ENCODE results near the gene PRG2.
A peak's percentile ranks its signal among the peaks of the same experiment; 100 is the strongest.

PRG2 gene, protein sequence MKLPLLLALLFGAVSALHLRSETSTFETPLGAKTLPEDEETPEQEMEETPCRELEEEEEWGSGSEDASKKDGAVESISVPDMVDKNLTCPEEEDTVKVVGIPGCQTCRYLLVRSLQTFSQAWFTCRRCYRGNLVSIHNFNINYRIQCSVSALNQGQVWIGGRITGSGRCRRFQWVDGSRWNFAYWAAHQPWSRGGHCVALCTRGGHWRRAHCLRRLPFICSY

DNA sequence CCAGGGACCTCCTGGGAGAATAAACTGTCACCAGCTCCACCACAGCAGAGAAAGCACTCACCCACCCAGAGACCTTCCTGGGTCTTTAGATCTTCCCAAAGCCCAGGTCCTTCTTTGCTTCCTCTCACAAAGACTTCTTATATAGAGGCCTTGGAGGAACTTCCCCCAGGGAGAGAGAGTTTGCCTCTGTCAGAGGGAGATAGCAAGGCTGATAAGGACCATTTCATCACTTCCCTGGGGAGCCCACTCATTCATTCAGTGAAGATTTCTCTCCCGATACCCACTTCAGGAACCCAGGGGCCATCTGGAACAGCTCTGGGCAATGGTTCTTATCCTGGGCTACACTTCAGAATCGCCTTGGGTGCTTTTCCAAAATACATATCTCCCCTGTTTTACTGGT lies at the start of gene PRG2:
TSS of gene PRG2 (minus strand) at position 116 of the 400 bp plus-strand sequence. CDS start 706 bp downstream, outside the sequence.
- H3K4me2 ChIP-seq: peak within 1 kb of the TSS in 5 of 11 experiments; percentile 12 to 50 (median 35); a peak in 7 of 22 replicates
- no peak within 1 kb of the TSS for H3K4me3 ChIP-seq
- H4K20me1 ChIP-seq: no peaks in the 10 kb centered on the region
- peaks cover 0 to 19% (median 10%) of the 10 kb centered on the region in 10 experiments; a peak in 12 of 20 replicates for H3K4me1 ChIP-seq
- no peaks in the 10 kb centered on the region for H3K9me3 ChIP-seq (replicated peaks in 1 of 11)
- H3K27me3 ChIP-seq: no peaks in the 10 kb centered on the region
- H3K36me3 ChIP-seq: peaks cover 0 to 8% (median 0%) of the 10 kb centered on the region in 11 experiments; a peak in 7 of 22 replicates
- H3K27ac ChIP-seq: no peak within 1 kb of the TSS
- no peak within 1 kb of the TSS for H3K9ac ChIP-seq
- TF ChIP-seq Cebpa-rat (IDR thresholded peaks at IDR 0.05): no peak

DNA sequence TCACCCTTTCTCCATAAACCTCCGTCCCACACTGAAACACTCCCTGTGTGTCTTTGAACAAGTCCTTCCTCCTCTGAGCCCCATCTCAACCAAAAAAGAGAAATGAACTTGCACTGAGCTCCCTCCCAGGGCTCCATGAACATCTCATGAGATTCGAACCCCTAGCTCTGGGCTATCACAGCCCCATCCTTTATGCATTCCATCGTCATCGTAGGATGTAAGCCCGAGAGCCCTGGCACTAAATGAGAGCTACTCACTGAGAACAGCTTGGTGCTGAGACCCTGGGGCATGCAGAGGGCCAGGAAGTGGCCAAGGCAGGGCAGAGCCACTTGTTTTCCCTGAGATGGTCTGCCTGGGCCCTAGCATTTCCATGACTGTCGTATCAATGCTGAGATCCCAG lies 49.3 kb upstream of the PRG2 start:
- TF ChIP-seq Cebpa-rat (IDR thresholded peaks at IDR 0.05): no peak

DNA sequence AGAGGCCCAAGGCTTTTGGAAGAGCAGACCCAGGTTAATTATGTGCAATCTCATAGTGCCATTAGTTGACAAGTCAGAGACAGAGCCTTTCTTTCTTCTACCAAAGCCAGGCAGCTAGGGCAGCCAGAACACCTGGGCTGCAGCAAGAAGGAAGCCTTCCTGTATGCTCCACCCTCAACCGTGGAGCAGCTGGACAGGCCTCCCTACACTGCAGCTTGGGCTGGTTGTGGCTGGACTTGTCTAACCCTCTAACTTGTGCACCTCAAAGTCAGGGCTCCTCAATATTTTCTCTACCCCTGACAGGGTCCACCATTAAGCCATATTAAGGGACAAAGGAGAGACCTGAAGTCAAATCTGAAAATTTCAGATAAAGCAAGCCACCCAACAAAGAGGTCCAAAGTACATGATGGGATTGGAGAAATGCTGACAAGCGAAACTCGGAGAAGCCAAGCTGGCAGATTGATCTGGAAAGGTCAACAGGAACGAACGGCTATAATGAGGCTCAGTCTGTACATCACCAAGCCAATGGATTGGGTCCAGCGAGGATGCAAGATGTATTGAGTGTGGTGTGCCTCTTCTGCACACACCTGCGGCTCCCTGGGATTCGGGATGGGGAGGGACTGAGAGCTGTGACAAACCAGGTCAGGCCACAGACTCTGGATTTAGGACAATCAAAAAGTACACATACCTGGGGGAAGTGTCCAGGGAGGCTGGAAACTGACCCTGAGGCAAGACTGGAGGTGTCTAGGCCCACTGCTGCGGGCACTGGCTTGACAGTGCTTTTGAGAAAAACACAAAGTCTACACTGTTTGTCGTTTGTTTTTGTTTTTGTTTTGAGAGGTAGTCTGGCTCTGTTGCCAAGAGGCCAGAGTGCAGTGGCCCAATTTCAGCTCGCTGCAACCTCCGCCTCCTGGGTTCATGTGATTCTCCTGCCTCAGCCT lies 48.2 kb upstream of the PRG2 start:
- H4K20me1 ChIP-seq: no peaks in the 10 kb centered on the region
- peaks cover 0 to 19% (median 13%) of the 10 kb centered on the region in 10 experiments; a peak in 10 of 20 replicates for H3K4me1 ChIP-seq
- no peak overlapping the region for H3K4me2 ChIP-seq
- no peaks in the 10 kb centered on the region for H3K36me3 ChIP-seq
- TF ChIP-seq Cebpa-rat (IDR thresholded peaks at IDR 0.05): no peak
- H3K9ac ChIP-seq: no peak overlapping the region
- no peak overlapping the region for H3K27ac ChIP-seq
- no peak overlapping the region for H3K4me3 ChIP-seq
- no peaks in the 10 kb centered on the region for H3K27me3 ChIP-seq
- H3K9me3 ChIP-seq (replicated peaks in 1 of 11): no peaks in the 10 kb centered on the region

More for the DNA sequence above, 49.3 kb upstream of the PRG2 start:
- Histone ChIP-seq H3K36me3 (no peaks in the 10 kb centered on the region), H3K4me3 (no peak overlapping the region), H3K4me1 (peaks cover 0 to 8% (median 2%) of the 10 kb centered on the region in 10 experiments; a peak in 9 of 20 replicates), H3K27me3 (no peaks in the 10 kb centered on the region), H3K9ac (no peak overlapping the region), H3K9me3 (replicated peaks in 1 of 11) (no peaks in the 10 kb centered on the region), H4K20me1 (no peaks in the 10 kb centered on the region), H3K4me2 (no peak overlapping the region), H3K27ac (no peak overlapping the region)

DNA sequence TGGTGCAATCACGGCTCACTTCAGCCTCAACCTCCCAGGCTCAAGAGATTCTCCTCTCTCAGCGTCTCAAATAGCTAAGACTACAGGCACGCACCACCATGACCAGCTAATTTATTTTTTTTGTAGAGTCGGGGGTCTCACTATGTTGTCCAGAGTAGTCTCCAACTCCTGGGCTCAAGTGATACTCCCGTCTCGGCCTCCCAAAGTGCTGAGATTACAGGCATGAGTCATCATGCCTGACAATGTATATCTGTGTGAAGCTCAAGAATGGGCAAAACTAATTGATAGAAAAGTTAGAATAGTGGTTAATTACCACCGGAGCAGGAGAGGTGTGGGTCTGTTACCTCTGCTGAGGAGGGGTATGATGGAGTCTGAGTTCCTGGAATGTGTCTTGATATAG lies 45.6 kb upstream of the PRG2 start:
- H3K9me3 ChIP-seq (replicated peaks in 1 of 11): no peaks in the 10 kb centered on the region
- H4K20me1 ChIP-seq: no peaks in the 10 kb centered on the region
- H3K4me2 ChIP-seq: no peak overlapping the region
- no peaks in the 10 kb centered on the region for H3K36me3 ChIP-seq
- no peak overlapping the region for H3K27ac ChIP-seq
- TF ChIP-seq Cebpa-rat (IDR thresholded peaks at IDR 0.05): no peak
- no peak overlapping the region for H3K4me3 ChIP-seq
- H3K9ac ChIP-seq: no peak overlapping the region
- H3K27me3 ChIP-seq: no peaks in the 10 kb centered on the region
- peaks cover 13 to 45% (median 33%) of the 10 kb centered on the region in 10 experiments for H3K4me1 ChIP-seq

DNA sequence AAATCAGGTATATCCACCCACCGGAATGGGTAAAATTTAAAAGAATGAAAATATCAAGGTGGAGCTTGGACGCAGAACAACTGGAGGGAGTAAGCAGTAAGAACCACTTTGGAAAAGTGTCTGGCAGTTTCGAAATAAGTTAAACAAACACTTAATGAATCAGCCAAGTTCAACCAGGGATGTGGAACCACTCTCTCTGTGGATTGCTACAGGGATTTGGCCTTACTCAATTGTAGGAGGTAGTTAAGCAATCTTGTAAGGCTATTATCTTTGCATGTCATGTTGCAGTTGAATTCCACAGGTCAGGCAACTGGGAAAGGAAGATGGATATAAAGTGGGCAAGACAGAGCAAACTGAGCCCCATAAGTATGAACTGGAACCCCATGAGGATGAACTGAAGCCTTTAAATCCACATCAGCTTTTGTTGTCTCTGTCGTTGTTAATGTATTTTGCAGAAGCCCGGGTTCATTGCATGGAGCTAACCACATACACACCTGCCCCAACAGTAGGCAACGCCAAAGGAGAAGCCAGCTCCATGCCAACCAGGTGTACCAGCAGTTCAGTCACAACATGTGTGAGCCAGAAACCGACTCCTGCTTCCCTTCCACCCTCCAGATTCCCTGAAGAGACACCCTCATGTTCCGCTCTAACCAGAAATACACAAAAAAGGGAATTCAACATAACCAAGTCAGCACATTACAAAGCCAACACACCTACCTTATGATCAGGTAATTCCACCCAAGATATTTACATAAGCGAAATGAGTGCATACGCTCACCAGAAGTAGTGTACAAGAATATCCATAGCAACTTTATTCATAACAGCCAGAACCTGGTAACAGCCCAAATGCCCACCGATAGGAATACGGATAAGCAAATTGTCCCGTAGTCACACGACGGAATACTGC lies 44.4 kb upstream of the PRG2 start:
- H3K9me3 ChIP-seq (replicated peaks in 1 of 11): no peaks in the 10 kb centered on the region
- no peak overlapping the region for H3K9ac ChIP-seq
- no peaks in the 10 kb centered on the region for H4K20me1 ChIP-seq
- no peaks in the 10 kb centered on the region for H3K36me3 ChIP-seq
- H3K27ac ChIP-seq: peak overlapping the region in 1 of 11 experiments; percentile 17; a peak in 1 of 22 replicates
- peak in 5 of 11 experiments; percentile 6 to 53 (median 41); a peak in 3 of 22 replicates for TF ChIP-seq Cebpa-rat (IDR thresholded peaks at IDR 0.05)
- no peak overlapping the region for H3K4me3 ChIP-seq
- H3K4me2 ChIP-seq: peak overlapping the region in 6 of 11 experiments; percentile 3 to 86 (median 80); a peak in 10 of 22 replicates
- H3K27me3 ChIP-seq: no peaks in the 10 kb centered on the region
- H3K4me1 ChIP-seq: peaks cover 13 to 57% (median 33%) of the 10 kb centered on the region in 10 experiments

DNA sequence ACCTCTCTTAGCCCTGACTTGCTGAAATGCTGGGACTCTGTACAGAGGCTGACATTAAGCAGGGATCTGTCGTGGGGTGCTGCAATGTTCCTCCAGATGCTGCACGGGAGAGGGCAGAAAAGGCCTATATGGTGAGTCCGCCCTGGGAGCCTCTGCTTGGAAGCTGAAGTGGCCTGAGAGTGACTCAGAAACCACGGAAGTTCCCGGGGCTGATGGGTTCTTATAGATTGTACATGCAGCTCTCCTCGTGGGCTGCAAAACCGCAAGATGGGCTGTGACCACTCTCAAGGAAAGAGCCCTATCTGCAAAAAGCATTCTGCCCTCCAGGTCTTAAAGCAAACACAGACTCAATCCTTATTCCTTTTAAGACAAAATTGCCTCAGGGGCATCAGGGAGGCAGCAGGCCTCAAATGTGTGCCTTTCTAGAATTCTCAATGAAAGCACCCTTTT lies 42.3 kb upstream of the PRG2 start:
- Histone ChIP-seq H3K27ac (peak overlapping the region in 10 of 11 experiments; percentile 4 to 72 (median 30); a peak in 11 of 22 replicates), H3K4me2 (peak overlapping the region; percentile 28 to 86 (median 62); a peak in 21 of 22 replicates)

DNA sequence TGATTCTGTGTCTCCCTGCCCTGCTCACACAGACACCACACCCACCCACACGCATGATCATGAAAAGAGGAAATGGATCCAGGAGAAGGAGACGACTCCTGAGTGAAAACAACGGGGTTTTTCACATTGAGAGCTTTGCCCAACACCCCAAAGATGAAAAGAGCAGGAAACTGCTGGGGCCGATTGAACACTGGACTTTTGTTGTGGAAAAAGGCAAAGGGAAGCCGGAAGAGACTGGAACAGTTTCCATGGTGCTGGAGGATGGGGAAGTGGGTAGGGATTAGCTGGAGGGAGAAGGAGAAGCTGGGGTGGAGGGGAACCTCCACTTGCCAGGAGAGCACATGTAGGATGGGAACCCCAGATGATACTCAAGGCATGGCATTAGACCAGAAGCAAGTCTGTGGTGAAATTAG lies 41.7 kb upstream of the PRG2 start:
- Histone ChIP-seq H3K4me2 (peak overlapping the region; percentile 28 to 86 (median 62); a peak in 21 of 22 replicates), H3K9me3 (replicated peaks in 1 of 11) (no peaks in the 10 kb centered on the region), H3K27me3 (no peaks in the 10 kb centered on the region), H3K9ac (peak overlapping the region in 5 of 11 experiments; percentile 3 to 49 (median 16); a peak in 5 of 22 replicates), H3K27ac (peak overlapping the region in 10 of 11 experiments; percentile 4 to 72 (median 30); a peak in 11 of 22 replicates), H3K36me3 (no peaks in the 10 kb centered on the region), H3K4me1 (peaks cover 24 to 71% (median 45%) of the 10 kb centered on the region in 10 experiments), H4K20me1 (no peaks in the 10 kb centered on the region), H3K4me3 (0 out of 20 replicates have a peak overlapping the region, but pooled peaks of 2 of the 10 experiments have one; percentile 3 to 16)
- no peak for TF ChIP-seq Cebpa-rat (IDR thresholded peaks at IDR 0.05)

More for the DNA sequence above, 42.3 kb upstream of the PRG2 start:
- Histone ChIP-seq H4K20me1 (no peaks in the 10 kb centered on the region), H3K9me3 (replicated peaks in 1 of 11) (no peaks in the 10 kb centered on the region), H3K4me3 (0 out of 20 replicates have a peak overlapping the region, but pooled peaks of 2 of the 10 experiments have one; percentile 3 to 16), H3K27me3 (no peaks in the 10 kb centered on the region), H3K9ac (peak overlapping the region in 5 of 11 experiments; percentile 3 to 49 (median 16); a peak in 7 of 22 replicates), H3K36me3 (no peaks in the 10 kb centered on the region), H3K4me1 (peaks cover 18 to 66% (median 39%) of the 10 kb centered on the region in 10 experiments)
- TF ChIP-seq Cebpa-rat (IDR thresholded peaks at IDR 0.05): no peak

DNA sequence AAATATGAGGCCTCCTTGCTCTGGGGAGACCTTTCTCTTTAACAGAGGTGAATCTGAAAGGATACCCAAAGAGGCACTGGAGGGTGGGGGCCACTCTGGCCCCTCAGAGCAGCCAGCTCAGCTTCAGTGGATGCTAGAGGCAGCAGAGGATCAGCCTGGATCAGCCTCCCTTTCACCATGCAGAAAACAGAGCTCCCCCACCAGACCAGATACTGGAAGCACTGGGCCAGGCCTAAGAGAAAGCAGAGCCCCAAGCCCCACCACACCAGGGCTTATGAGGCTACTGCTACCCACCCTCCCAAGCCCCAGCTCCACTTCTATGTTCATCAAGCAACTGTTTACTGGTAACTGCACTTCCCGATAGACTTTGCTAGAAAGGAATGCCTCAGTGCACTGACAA lies 40.5 kb upstream of the PRG2 start:
- H3K27me3 ChIP-seq: no peaks in the 10 kb centered on the region
- no peak overlapping the region for H3K9ac ChIP-seq
- peaks cover 0 to 5% (median 3%) of the 10 kb centered on the region in 11 experiments; a peak in 13 of 22 replicates for H3K36me3 ChIP-seq
- TF ChIP-seq Cebpa-rat (IDR thresholded peaks at IDR 0.05): no peak
- H3K9me3 ChIP-seq (replicated peaks in 1 of 11): no peaks in the 10 kb centered on the region
- H3K4me2 ChIP-seq: peak overlapping the region in 4 of 11 experiments; percentile 15 to 86 (median 80); a peak in 6 of 22 replicates
- H3K27ac ChIP-seq: no peak overlapping the region
- peaks cover 25 to 77% (median 50%) of the 10 kb centered on the region in 10 experiments for H3K4me1 ChIP-seq
- no peak overlapping the region for H3K4me3 ChIP-seq
- no peaks in the 10 kb centered on the region for H4K20me1 ChIP-seq

All from BLaER1 treated with 17β-estradiol and CSF1 and Interleukin-3, amounts not matched to agents 10 nM and 100 nM (cell line).